Thyroid gland (tissue), 4 donors: Measurements from ENCODE around the gene PTPRC.

Experiments used
- POLR2A ChIP-seq, 2 donors: fragments of 450-650 bp; IDR thresholded peaks; one replicate each; pipeline ENCODE4 v1.6.1; 2017; ENCODE audit warnings: antibody characterized with exemption in 2 of 2, mild to moderate bottlenecking in 2 of 2, moderate library complexity in 1 of 2
- TF ChIP-seq, protein P1 (sequence below), 6 experiments: fragments of 200-600 bp in 3 of 6; fragments of 450-650 bp in 3 of 6; sonication (generic) in 3 of 6; IDR thresholded peaks; one replicate each; pipeline ENCODE4 v1.5.1; 2016 to 2019; ENCODE audit warnings: antibody characterized with exemption in 6 of 6, mild to moderate bottlenecking in 2 of 6, inconsistent platforms in 1 of 6, moderate library complexity in 1 of 6

- TF ChIP-seq POLR2A (IDR thresholded peaks at IDR 0.05): no peak
- TF ChIP-seq, protein P1, sequence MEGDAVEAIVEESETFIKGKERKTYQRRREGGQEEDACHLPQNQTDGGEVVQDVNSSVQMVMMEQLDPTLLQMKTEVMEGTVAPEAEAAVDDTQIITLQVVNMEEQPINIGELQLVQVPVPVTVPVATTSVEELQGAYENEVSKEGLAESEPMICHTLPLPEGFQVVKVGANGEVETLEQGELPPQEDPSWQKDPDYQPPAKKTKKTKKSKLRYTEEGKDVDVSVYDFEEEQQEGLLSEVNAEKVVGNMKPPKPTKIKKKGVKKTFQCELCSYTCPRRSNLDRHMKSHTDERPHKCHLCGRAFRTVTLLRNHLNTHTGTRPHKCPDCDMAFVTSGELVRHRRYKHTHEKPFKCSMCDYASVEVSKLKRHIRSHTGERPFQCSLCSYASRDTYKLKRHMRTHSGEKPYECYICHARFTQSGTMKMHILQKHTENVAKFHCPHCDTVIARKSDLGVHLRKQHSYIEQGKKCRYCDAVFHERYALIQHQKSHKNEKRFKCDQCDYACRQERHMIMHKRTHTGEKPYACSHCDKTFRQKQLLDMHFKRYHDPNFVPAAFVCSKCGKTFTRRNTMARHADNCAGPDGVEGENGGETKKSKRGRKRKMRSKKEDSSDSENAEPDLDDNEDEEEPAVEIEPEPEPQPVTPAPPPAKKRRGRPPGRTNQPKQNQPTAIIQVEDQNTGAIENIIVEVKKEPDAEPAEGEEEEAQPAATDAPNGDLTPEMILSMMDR (IDR thresholded peaks at IDR 0.05): no peak
Observed at GRCh38 chr1:198734323-198735008, 95.6 kb downstream of the PTPRC start.
